Choroid plexus epithelial cell (primary cell): ENCODE measurements around the gene LRRC3.
"Not testable (repeated sequence)": the region's sequence is repeated elsewhere in the genome, so short reads cannot be mapped to it uniquely, and the experiment has no call there.

Experiments
- DNase-seq: peaks from one replicate; pipeline ENCODE4 v3.0.0-alpha.2; 2010; ENCODE audit warnings: low read depth
- H3K4me3 ChIP-seq: 2 replicates; pipeline ENCODE4 v1.5.1; 2011; ENCODE audit warnings: low read depth, mild to moderate bottlenecking, control low read depth, low read length, moderate library complexity
- CTCF ChIP-seq: conservative IDR thresholded peaks from 2 replicates; pipeline ENCODE4 v1.5.1; 2011; ENCODE audit warnings: low read depth, mild to moderate bottlenecking, control low read depth, inconsistent platforms, low read length, moderate library complexity

LRRC3 gene

GRCh38 chr21:44475266-44475845 is 20.0 kb downstream of the LRRC3 start:
- H3K4me3 ChIP-seq: no peak overlapping the region
- DNase-seq: no peak
- TF ChIP-seq CTCF: no peak

GRCh38 chr21:44477131-44477530 is 21.8 kb downstream of the LRRC3 start:
- no peak for TF ChIP-seq CTCF
- no peak overlapping the region for H3K4me3 ChIP-seq
- DNase-seq: no peak

- DNase-seq: no peak
- TF ChIP-seq CTCF: no peak
Measured at GRCh38 chr21:44477712-44478111, 22.4 kb downstream of the LRRC3 start.

GRCh38 chr21:44478124-44478800 is 23.0 kb downstream of the LRRC3 start:
- no peak for TF ChIP-seq CTCF
- DNase-seq: no peak
- H3K4me3 ChIP-seq: no peak overlapping the region

More at GRCh38 chr21:44477712-44478111, 22.4 kb downstream of the LRRC3 start:
- no peak overlapping the region for H3K4me3 ChIP-seq

GRCh38 chr21:44478801-44479167 is 23.5 kb downstream of the LRRC3 start:
- H3K4me3 ChIP-seq: no peak overlapping the region
- no peak for DNase-seq
- TF ChIP-seq CTCF: no peak

GRCh38 chr21:44479556-44480199 is 24.4 kb downstream of the LRRC3 start:
- not testable (repeated sequence) for H3K4me3 ChIP-seq
- TF ChIP-seq CTCF: peak; percentile 65
- peak; percentile 39 for DNase-seq
